ENCODE data around the gene CGN.

DNA sequence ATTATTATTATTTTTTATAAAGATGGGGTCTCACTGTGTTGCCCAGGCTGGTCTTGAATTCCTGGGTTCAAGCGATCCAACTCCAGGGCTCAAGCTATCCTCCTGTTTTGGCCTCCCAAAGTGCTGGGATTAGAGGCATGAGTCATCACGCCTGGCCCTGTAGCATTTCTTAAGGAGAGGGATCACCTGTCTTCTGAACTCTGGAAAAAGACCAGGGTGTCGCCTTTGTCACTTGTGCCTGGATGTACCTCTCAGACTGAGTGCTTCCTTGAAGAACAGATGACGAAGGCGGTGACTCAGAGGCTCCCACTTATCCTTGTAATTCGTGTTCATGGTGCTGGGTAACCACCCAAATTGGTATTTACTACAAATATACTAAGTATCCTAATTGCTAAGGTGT, 2.4 kb upstream of the CGN start:
- TF ChIP-seq CTCF (conservative IDR thresholded peaks at IDR 0.05 in 1 of 2, IDR thresholded peaks at IDR 0.05 in 1 of 2; ENCODE audit: low read depth in 1 of 2, low read length in 2 of 2) (no peak), EZH2 (IDR thresholded peaks at IDR 0.05; ENCODE audit: low read length, missing control alignments) (no peak)

All from fibroblast of lung (primary cell).